GM12878 (cell line): ENCODE results near the gene DGCR8.

ENCODE experiments used
- CHD1 ChIP-seq: IDR thresholded peaks from 2 replicates; pipeline ENCODE4 v1.6.1; 2012; ENCODE audit warnings: low read depth, low read length, improper control_type of control experiment
- EZH2 ChIP-seq: IDR thresholded peaks from 2 replicates; pipeline ENCODE4 v1.6.1; 2012; ENCODE audit warnings: low read depth, mild to moderate bottlenecking, control low read depth, inconsistent platforms, low read length, borderline replicate concordance; ENCODE audit not compliant: control insufficient read depth
- TF ChIP-seq, protein P1 (sequence below): fragments of 450-650 bp; IDR thresholded peaks from 2 replicates; pipeline ENCODE4 v1.6.1; 2016; ENCODE audit warnings: mild to moderate bottlenecking
- TF ChIP-seq, protein P2 (sequence below), 3 experiments: IDR thresholded peaks in 2 of 3; conservative IDR thresholded peaks in 1 of 3; 2 replicates each; pipeline ENCODE4 v1.5.1; 2011; ENCODE audit warnings: low read depth in 3 of 3, low read length in 3 of 3, mild to moderate bottlenecking in 3 of 3, control low read depth in 2 of 3, moderate library complexity in 2 of 3, inconsistent platforms in 1 of 3, mixed read lengths in 1 of 3; ENCODE audit not compliant: control insufficient read depth in 2 of 3, insufficient read depth in 1 of 3; ENCODE audit errors: extremely low read depth in 1 of 3

DNA sequence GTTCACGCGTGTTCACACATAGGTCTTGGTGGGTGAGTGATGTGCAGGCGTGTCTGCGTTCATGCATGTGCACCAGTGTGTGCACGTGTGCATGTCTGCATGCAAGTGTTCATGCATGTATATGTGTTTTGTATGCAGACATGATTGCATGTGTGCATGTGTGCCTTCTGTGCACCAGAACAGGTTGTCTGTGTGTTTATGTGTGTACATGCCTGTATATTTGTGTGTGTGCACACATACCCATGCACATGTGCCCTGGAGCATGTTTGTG, 56.5 kb downstream of the DGCR8 start:
- TF ChIP-seq, protein P1, sequence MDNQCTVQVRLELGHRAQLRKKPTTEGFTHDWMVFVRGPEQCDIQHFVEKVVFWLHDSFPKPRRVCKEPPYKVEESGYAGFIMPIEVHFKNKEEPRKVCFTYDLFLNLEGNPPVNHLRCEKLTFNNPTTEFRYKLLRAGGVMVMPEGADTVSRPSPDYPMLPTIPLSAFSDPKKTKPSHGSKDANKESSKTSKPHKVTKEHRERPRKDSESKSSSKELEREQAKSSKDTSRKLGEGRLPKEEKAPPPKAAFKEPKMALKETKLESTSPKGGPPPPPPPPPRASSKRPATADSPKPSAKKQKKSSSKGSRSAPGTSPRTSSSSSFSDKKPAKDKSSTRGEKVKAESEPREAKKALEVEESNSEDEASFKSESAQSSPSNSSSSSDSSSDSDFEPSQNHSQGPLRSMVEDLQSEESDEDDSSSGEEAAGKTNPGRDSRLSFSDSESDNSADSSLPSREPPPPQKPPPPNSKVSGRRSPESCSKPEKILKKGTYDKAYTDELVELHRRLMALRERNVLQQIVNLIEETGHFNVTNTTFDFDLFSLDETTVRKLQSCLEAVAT, result no peak
- TF ChIP-seq, protein P2, sequence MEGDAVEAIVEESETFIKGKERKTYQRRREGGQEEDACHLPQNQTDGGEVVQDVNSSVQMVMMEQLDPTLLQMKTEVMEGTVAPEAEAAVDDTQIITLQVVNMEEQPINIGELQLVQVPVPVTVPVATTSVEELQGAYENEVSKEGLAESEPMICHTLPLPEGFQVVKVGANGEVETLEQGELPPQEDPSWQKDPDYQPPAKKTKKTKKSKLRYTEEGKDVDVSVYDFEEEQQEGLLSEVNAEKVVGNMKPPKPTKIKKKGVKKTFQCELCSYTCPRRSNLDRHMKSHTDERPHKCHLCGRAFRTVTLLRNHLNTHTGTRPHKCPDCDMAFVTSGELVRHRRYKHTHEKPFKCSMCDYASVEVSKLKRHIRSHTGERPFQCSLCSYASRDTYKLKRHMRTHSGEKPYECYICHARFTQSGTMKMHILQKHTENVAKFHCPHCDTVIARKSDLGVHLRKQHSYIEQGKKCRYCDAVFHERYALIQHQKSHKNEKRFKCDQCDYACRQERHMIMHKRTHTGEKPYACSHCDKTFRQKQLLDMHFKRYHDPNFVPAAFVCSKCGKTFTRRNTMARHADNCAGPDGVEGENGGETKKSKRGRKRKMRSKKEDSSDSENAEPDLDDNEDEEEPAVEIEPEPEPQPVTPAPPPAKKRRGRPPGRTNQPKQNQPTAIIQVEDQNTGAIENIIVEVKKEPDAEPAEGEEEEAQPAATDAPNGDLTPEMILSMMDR (IDR thresholded peaks at IDR 0.05 in 2 of 3, conservative IDR thresholded peaks at IDR 0.05 in 1 of 3; ENCODE audit: control insufficient read depth in 2 of 3, extremely low read depth in 1 of 3, insufficient read depth in 1 of 3, low read depth in 3 of 3, low read length in 3 of 3), result no peak
- TF ChIP-seq CHD1 (no peak), EZH2 (no peak)
